Caco-2 (cell line): ENCODE measurements around the gene DDN. TPM values are rescaled to one million over a fixed set of nuclear protein-coding genes. Genes with fewer than 3 reads are reported as not detected.

Experiments
- BruUV-seq: library from RNA; stranded (reverse); fragments of 400-500 nt; replicated peaks from 2 replicates; lab custom pipeline; 2021; lab: Mats Ljungman, UMichigan
- CTCF ChIA-PET: fragments of 300-600 bp; sonication (Branson Sonifier 250); formaldehyde crosslinking; loops from one replicate; lab custom pipeline; 2022; ENCODE audit warnings: antibody characterized with exemption; lab: Charles Lee
- POLR2A ChIA-PET: fragments of 300-600 bp; sonication (Branson Sonifier 250); formaldehyde crosslinking; loops from one replicate; lab custom pipeline; 2022; ENCODE audit warnings: antibody characterized with exemption; lab: Charles Lee
- DNase-seq, 2 experiments: peaks; one replicate each; pipeline versions ENCODE4 v3.0.0 to v3.0.0-alpha.2; 2020 to 2022
- H3K27me3 ChIP-seq: replicated peaks from 2 replicates; pipeline ENCODE4 v1.6.0; 2011; ENCODE audit warnings: low read length; ENCODE audit not compliant: control insufficient read depth, insufficient read depth
- H3K36me3 ChIP-seq: 2 replicates; pipeline ENCODE4 v1.5.1; 2011; ENCODE audit warnings: low read length; ENCODE audit not compliant: control insufficient read depth, insufficient read depth
- H3K4me1 ChIP-seq: fragments of 250-450 bp; sonication (Bioruptor Pico); 2 replicates; pipeline ENCODE4 v1.5.1; 2020; ENCODE audit warnings: mild to moderate bottlenecking
- H3K4me3 ChIP-seq: 2 replicates; pipeline ENCODE4 v1.5.1; 2011; ENCODE audit warnings: low read depth, mild to moderate bottlenecking, control low read depth, low read length
- H3K9me3 ChIP-seq: fragments of 250-450 bp; sonication (Bioruptor Pico); 2 replicates; pipeline ENCODE4 v1.5.1; 2020; ENCODE audit warnings: mild to moderate bottlenecking, moderate library complexity
- H3K27ac Mint-ChIP-seq: one replicate; pipeline ENCODE4 v1.8.0; 2022; ENCODE audit warnings: mixed read lengths; ENCODE audit not compliant: unreplicated experiment
- H3K27me3 Mint-ChIP-seq: one replicate; pipeline ENCODE4 v1.8.0; 2022; ENCODE audit warnings: mixed read lengths; ENCODE audit not compliant: insufficient read depth, unreplicated experiment
- H3K36me3 Mint-ChIP-seq: one replicate; pipeline ENCODE4 v1.8.0; 2022; ENCODE audit warnings: mild to moderate bottlenecking, mixed read lengths; ENCODE audit not compliant: insufficient read depth, unreplicated experiment
- H3K4me1 Mint-ChIP-seq: one replicate; pipeline ENCODE4 v1.8.0; 2022; ENCODE audit warnings: low read depth, mixed read lengths; ENCODE audit not compliant: unreplicated experiment
- H3K4me3 Mint-ChIP-seq: one replicate; pipeline ENCODE4 v1.8.0; 2022; ENCODE audit warnings: mild to moderate bottlenecking, moderate library complexity, mixed read lengths; ENCODE audit not compliant: unreplicated experiment
- H3K9me3 Mint-ChIP-seq: one replicate; pipeline ENCODE4 v1.8.0; 2022; ENCODE audit warnings: mixed read lengths; ENCODE audit not compliant: unreplicated experiment
- intact Hi-C: fragments of 100-400 bp; cut with micrococcal nuclease; formaldehyde crosslinking; loops from one replicate; pipeline ENCODE4 v1.10.0; 2022; ENCODE audit not compliant: unreplicated experiment
- total RNA-seq: library from RNA; stranded (reverse); gene quantifications from 2 replicates; pipeline ENCODE4 v1.2.3, GENCODE V29; 2022
- TF ChIP-seq, protein P1 (sequence below), 2 experiments: fragments of 200-600 bp in 1 of 2; IDR thresholded peaks; 1 replicate in 1 of 2; 2 replicates in 1 of 2; pipeline versions ENCODE4 v1.5.1 to v1.8.0; 2011 to 2022; ENCODE audit warnings: antibody characterized with exemption in 1 of 2, control low read depth in 1 of 2, inconsistent platforms in 1 of 2, low read depth in 1 of 2, low read length in 1 of 2, mild to moderate bottlenecking in 1 of 2, moderate library complexity in 1 of 2; ENCODE audit not compliant: insufficient read depth in 1 of 2, severe bottlenecking in 1 of 2, unreplicated experiment in 1 of 2

Gene DDN
- total RNA-seq, 1 experiment from 2014 or later, result 1.9 TPM

GRCh38 chr12:49010092-49010668 lies 11.0 kb upstream of the DDN start:
- CTCF ChIA-PET, result interaction anchor here (0.6 to 3.0 kb wide), 4 partner anchors 12 to 247 kb away, joined by 3 to 8 read pairs (median 3); no protein-coding TSS in a partner anchor

GRCh38 chr12:49008943-49009342 lies 9.8 kb upstream of the DDN start:
- no peak for DNase-seq
- H3K4me3 ChIP-seq, result no peak overlapping the region
- intact Hi-C loops, result no loop called here
- Mint-ChIP-seq H3K36me3 (peaks cover 25% of the 10 kb centered on the region), H3K4me1 (peaks cover 20% of the 10 kb centered on the region), H3K27me3 (no peaks in the 10 kb centered on the region), H3K27ac (no peak overlapping the region), H3K9me3 (no peaks in the 10 kb centered on the region), H3K4me3 (no peak overlapping the region)
- no TSS peak for BruUV-seq
- no peaks in the 10 kb centered on the region for H3K27me3 ChIP-seq
- CTCF ChIA-PET, result interaction anchor here (0.8 to 3.0 kb wide), 2 partner anchors 11 to 12 kb away, joined by 3 to 8 read pairs; no protein-coding TSS in a partner anchor
- TF ChIP-seq, protein P1, sequence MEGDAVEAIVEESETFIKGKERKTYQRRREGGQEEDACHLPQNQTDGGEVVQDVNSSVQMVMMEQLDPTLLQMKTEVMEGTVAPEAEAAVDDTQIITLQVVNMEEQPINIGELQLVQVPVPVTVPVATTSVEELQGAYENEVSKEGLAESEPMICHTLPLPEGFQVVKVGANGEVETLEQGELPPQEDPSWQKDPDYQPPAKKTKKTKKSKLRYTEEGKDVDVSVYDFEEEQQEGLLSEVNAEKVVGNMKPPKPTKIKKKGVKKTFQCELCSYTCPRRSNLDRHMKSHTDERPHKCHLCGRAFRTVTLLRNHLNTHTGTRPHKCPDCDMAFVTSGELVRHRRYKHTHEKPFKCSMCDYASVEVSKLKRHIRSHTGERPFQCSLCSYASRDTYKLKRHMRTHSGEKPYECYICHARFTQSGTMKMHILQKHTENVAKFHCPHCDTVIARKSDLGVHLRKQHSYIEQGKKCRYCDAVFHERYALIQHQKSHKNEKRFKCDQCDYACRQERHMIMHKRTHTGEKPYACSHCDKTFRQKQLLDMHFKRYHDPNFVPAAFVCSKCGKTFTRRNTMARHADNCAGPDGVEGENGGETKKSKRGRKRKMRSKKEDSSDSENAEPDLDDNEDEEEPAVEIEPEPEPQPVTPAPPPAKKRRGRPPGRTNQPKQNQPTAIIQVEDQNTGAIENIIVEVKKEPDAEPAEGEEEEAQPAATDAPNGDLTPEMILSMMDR (IDR thresholded peaks at IDR 0.05; ENCODE audit: insufficient read depth in 1 of 2, low read depth in 1 of 2, low read length in 1 of 2, severe bottlenecking in 1 of 2, unreplicated experiment in 1 of 2), result no peak
- no peaks in the 10 kb centered on the region for H3K4me1 ChIP-seq
- no peaks in the 10 kb centered on the region for H3K36me3 ChIP-seq
- no peaks in the 10 kb centered on the region for H3K9me3 ChIP-seq
- POLR2A ChIA-PET, result no interaction called here

More at GRCh38 chr12:49010092-49010668, 11.0 kb upstream of the DDN start:
- no TSS peak for BruUV-seq
- Mint-ChIP-seq H3K4me1 (peaks cover 20% of the 10 kb centered on the region), H3K27ac (peak overlapping the region; percentile 66), H3K9me3 (no peaks in the 10 kb centered on the region), H3K36me3 (peaks cover 25% of the 10 kb centered on the region), H3K27me3 (no peaks in the 10 kb centered on the region), H3K4me3 (peak overlapping the region; percentile 15)
- TF ChIP-seq, protein P1 (IDR thresholded peaks at IDR 0.05; ENCODE audit: insufficient read depth in 1 of 2, low read depth in 1 of 2, low read length in 1 of 2, severe bottlenecking in 1 of 2, unreplicated experiment in 1 of 2), result no peak
- no peaks in the 10 kb centered on the region for H3K4me1 ChIP-seq
- H3K27me3 ChIP-seq, result no peaks in the 10 kb centered on the region
- intact Hi-C loops, result no loop called here
- no peak overlapping the region for H3K4me3 ChIP-seq
- POLR2A ChIA-PET, result no interaction called here
- no peak for DNase-seq
- no peaks in the 10 kb centered on the region for H3K36me3 ChIP-seq
- H3K9me3 ChIP-seq, result no peaks in the 10 kb centered on the region

GRCh38 chr12:49000346-49000745 lies 1.2 kb upstream of the DDN start:
- Histone ChIP-seq H3K4me3 (no peak overlapping the region; the same call in none of the 2 replicates), H3K9me3 (no peaks in the 10 kb centered on the region), H3K27me3 (no peaks in the 10 kb centered on the region), H3K4me1 (peaks cover 15% of the 10 kb centered on the region), H3K36me3 (no peaks in the 10 kb centered on the region; the same call in 1 of the 2 replicates)
- Mint-ChIP-seq H3K36me3 (peaks cover 28% of the 10 kb centered on the region), H3K27ac (no peak overlapping the region), H3K4me1 (peaks cover 22% of the 10 kb centered on the region), H3K9me3 (no peaks in the 10 kb centered on the region), H3K27me3 (no peaks in the 10 kb centered on the region), H3K4me3 (peak overlapping the region; percentile 91)
- intact Hi-C loops, result no loop called here
- POLR2A ChIA-PET, result no interaction called here
- DNase-seq, result no peak
- BruUV-seq, result no TSS peak
- TF ChIP-seq, protein P1 (IDR thresholded peaks at IDR 0.05; ENCODE audit: insufficient read depth in 1 of 2, low read depth in 1 of 2, low read length in 1 of 2, severe bottlenecking in 1 of 2, unreplicated experiment in 1 of 2), result no peak
- CTCF ChIA-PET, result interaction anchor here (0.8 to 4.3 kb wide), 5 partner anchors 12 to 1230 kb away, joined by 3 to 55 read pairs (median 4); no protein-coding TSS in a partner anchor
